ENCODE results near the gene PRAME.

- no peak for TF ChIP-seq CTCF (IDR thresholded peaks at IDR 0.05; ENCODE audit: low read depth, low read length)
- TF ChIP-seq EZH2phosphoT487 (IDR thresholded peaks at IDR 0.05; ENCODE audit: low read depth) = no peak
Measured at GRCh38 chr22:22520020-22520656, 38.9 kb downstream of the PRAME start, which contains the start of gene ZNF280A.
